Thoracic aorta (tissue), 2 donors: ENCODE data around the gene SCAPER. TPM values are rescaled to one million over a fixed set of nuclear protein-coding genes. Genes with fewer than 3 reads are reported as not detected.

Experiments
- ATAC-seq: fragments of 150-250 bp; one replicate; pipeline ENCODE4 v1.8.0; 2017; ENCODE audit warnings: low read depth; ENCODE audit not compliant: insufficient number of reproducible peaks, low FRiP score
- DNase-seq: peaks from one replicate; pipeline ENCODE4 v3.0.0-alpha.2; 2020; ENCODE audit warnings: low spot score
- H3K27ac ChIP-seq, 2 donors: fragments of 200-600 bp; sonication (generic); 1 replicate in 1 of 2; 2 replicates in 1 of 2; pipeline ENCODE4 v1.5.1; 2016; ENCODE audit warnings: mild to moderate bottlenecking in 2 of 2, moderate library complexity in 2 of 2
- H3K27me3 ChIP-seq: fragments of 200-600 bp; sonication (generic); replicated peaks from 2 replicates; pipeline ENCODE4 v1.6.0; 2016; ENCODE audit warnings: mild to moderate bottlenecking; ENCODE audit not compliant: insufficient read depth
- H3K36me3 ChIP-seq: fragments of 200-600 bp; sonication (generic); one replicate; pipeline ENCODE4 v1.5.1; 2016
- H3K4me1 ChIP-seq, 2 donors: fragments of 200-600 bp; sonication (generic); 1 replicate in 1 of 2; 2 replicates in 1 of 2; pipeline versions ENCODE4 v1.5.1 to v1.6.0; 2016; ENCODE audit warnings: low read depth in 2 of 2, mild to moderate bottlenecking in 1 of 2; ENCODE audit not compliant: control insufficient read depth in 1 of 2
- H3K4me3 ChIP-seq: fragments of 200-600 bp; sonication (generic); 2 replicates; pipeline ENCODE4 v1.5.1; 2016; ENCODE audit warnings: mild to moderate bottlenecking
- H3K9me3 ChIP-seq: fragments of 200-600 bp; sonication (generic); 2 replicates; pipeline ENCODE4 v1.5.1; 2016
- total RNA-seq, 2 donors: library from RNA; depleted of rRNA; stranded (reverse); fragments of >200 nt; gene quantifications; one replicate each; pipeline versions ENCODE4 v1.1.0 to v1.2.3, GENCODE V29; 2016
- TF ChIP-seq, protein P1 (sequence below): fragments of 200-600 bp; sonication (generic); IDR thresholded peaks from one replicate; pipeline ENCODE4 v1.5.1; 2019; ENCODE audit warnings: antibody characterized with exemption

Gene SCAPER
- total RNA-seq, 2 donors from 2014 or later = 29.6 to 65.0 TPM

DNA sequence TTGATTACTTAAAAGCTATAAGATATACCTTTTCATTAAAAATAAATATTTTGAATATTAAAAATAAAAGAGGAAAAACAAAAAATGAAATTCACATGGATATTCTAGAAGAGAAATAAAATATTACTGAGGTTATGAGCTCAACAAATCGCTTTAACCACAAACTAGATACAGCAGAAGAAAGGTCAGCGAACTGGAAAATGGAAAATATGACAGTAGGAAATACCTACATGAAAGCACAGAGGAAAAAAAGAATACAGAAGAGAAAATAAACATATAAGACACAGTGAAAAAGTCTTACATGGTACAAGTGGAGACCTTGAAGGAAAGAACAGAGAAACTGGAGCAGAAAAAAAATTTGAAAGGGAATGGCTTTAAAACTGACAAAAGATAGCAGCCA is 33.2 kb downstream of the SCAPER start:
- Histone ChIP-seq H3K9me3 (no peaks in the 10 kb centered on the region), H3K36me3 (no peaks in the 10 kb centered on the region), H3K4me3 (no peak overlapping the region), H3K27me3 (no peaks in the 10 kb centered on the region), H3K4me1 (peaks cover 0 to 7% of the 10 kb centered on the region in 2 donors), H3K27ac (no peak overlapping the region)
- DNase-seq = no peak
- TF ChIP-seq, protein P1, sequence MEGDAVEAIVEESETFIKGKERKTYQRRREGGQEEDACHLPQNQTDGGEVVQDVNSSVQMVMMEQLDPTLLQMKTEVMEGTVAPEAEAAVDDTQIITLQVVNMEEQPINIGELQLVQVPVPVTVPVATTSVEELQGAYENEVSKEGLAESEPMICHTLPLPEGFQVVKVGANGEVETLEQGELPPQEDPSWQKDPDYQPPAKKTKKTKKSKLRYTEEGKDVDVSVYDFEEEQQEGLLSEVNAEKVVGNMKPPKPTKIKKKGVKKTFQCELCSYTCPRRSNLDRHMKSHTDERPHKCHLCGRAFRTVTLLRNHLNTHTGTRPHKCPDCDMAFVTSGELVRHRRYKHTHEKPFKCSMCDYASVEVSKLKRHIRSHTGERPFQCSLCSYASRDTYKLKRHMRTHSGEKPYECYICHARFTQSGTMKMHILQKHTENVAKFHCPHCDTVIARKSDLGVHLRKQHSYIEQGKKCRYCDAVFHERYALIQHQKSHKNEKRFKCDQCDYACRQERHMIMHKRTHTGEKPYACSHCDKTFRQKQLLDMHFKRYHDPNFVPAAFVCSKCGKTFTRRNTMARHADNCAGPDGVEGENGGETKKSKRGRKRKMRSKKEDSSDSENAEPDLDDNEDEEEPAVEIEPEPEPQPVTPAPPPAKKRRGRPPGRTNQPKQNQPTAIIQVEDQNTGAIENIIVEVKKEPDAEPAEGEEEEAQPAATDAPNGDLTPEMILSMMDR = no peak
- ATAC-seq = no peak

DNA sequence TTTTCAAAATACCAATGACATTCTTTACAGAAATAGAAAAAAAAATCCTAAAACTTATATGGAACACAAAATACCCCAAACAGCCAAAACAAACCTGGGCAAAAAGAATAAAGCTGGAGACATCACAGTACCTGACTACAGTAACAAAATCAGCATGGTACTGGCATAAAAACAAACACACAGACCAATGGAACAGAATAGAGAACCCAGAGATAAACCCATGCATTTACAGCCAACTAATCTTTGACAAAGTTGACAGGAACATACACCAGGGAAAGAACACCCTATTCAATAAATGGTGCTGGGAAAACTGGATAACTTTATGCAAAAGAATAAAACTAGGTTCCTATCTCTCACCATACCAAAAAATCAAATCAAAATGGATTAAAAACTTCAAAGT is 36.4 kb downstream of the SCAPER start:
- DNase-seq (no peak), ATAC-seq (no peak)
- H3K27me3 ChIP-seq = no peaks in the 10 kb centered on the region
- H3K4me1 ChIP-seq = peaks cover 0 to 7% of the 10 kb centered on the region in 2 donors
- no peak overlapping the region for H3K4me3 ChIP-seq
- H3K27ac ChIP-seq = no peak overlapping the region
- TF ChIP-seq, protein P1 = no peak
- no peaks in the 10 kb centered on the region for H3K9me3 ChIP-seq
- no peaks in the 10 kb centered on the region for H3K36me3 ChIP-seq

DNA sequence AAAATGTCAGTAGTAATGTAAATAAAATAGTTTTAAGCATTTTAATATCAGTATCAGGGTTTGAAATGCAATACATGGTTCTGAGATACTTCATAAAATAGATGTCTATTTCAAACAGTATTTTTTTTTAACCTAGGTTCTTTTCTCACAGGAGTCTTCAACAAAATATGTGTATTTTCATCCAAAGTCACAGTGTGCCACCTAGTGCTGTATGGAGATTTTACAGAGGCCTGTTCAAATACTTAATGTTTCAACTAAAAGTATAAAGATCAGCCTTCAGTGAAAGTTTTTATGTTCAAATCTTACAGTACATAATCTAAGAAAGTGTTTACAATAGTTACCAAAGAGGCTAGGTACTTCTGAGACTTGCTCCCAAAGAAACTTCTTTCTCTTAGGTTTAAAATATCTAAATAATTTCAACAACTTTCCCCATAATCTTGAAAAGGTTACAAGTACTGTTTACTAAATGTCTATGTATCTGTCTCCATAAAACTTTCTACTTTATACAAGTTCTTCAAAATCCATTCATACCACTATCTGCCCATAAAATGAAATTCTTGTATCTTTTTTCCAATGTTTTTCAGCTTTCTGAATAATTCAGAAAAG is 38.3 kb downstream of the SCAPER start:
- Histone ChIP-seq H3K4me1 (peaks cover 0 to 7% of the 10 kb centered on the region in 2 donors), H3K4me3 (no peak overlapping the region), H3K27me3 (no peaks in the 10 kb centered on the region), H3K36me3 (no peaks in the 10 kb centered on the region), H3K9me3 (no peaks in the 10 kb centered on the region), H3K27ac (no peak overlapping the region)
- ATAC-seq = no peak
- DNase-seq = no peak
- TF ChIP-seq, protein P1 = no peak

DNA sequence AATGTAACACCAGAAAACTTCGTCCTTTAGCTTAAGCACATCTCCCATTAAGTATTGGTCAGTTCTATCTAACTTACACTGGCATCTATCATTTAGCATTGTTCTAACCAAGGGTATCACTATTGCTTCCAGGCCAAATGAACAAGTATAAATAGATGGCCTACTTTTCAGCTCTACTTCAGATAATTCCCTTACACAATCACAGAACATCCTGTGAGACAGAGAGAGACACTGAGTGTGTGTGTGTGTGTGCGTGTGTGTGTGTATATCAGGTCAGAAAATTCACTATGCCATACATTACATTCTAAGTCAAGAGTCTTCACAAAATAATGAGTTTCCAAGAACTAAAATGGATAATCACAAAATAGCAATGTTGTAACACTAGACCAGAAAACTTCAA is 39.1 kb downstream of the SCAPER start:
- peaks cover 0 to 7% of the 10 kb centered on the region in 2 donors for H3K4me1 ChIP-seq
- H3K36me3 ChIP-seq = no peaks in the 10 kb centered on the region
- ATAC-seq (no peak), DNase-seq (no peak)
- no peak overlapping the region for H3K27ac ChIP-seq
- TF ChIP-seq, protein P1 = no peak
- H3K9me3 ChIP-seq = no peaks in the 10 kb centered on the region
- H3K27me3 ChIP-seq = no peaks in the 10 kb centered on the region
- no peak overlapping the region for H3K4me3 ChIP-seq

DNA sequence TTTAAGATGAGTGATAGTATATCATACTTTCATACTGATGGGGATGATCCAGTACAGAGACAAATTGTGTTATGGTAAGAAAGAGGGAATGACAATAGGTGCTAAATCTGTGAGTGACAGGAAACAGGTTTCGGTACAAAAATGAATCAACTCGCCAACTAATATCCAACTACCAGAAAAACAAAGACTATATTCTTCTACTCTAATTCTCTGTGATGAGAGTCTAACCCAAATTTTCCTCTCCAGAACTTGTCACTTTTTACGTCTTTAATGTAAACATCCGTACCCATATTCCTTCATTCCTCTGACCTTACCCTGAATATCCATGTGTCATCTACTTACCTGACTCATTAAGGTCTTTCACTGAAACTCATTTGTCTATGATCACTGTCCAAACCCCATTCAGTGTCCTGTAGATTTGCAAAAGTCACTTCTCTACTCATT is 39.6 kb downstream of the SCAPER start:
- ATAC-seq = no peak
- no peaks in the 10 kb centered on the region for H3K27me3 ChIP-seq

More for the DNA sequence above, 39.6 kb downstream of the SCAPER start:
- H3K4me1 ChIP-seq = peaks cover 0 to 7% of the 10 kb centered on the region in 2 donors
- no peak for DNase-seq
- no peaks in the 10 kb centered on the region for H3K9me3 ChIP-seq
- TF ChIP-seq, protein P1 = no peak
- no peak overlapping the region for H3K4me3 ChIP-seq
- no peaks in the 10 kb centered on the region for H3K36me3 ChIP-seq
- no peak overlapping the region for H3K27ac ChIP-seq
